ENCODE results near the gene PRR5L.
"Not testable (repeated sequence)": the region's sequence is repeated elsewhere in the genome, so short reads cannot be mapped to it uniquely, and the experiment has no call there.

Gene PRR5L

DNA sequence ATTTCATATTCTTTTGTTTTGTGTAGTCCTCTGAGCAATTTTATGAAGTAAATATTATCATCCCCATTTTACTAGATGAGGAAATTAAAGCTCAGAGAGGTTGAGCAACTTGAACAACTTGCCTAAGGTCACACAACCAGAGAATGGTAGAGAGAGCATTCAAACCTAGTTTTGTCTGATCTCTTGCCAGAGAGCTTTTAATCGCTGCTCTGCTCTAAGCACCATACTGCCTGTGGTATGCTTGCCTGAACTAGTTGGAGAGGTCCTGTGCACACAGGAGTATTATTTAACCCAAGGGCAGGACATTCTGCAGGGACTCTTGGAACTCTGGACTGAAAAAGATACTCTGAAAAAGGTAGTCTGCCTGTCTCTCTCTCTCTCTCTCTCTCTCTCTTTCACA lies 175.5 kb downstream of the PRR5L start:
- Histone ChIP-seq H3K27me3 (ENCODE audit: low read depth, low read length) (no peaks in the 10 kb centered on the region), H3K9me3 (ENCODE audit: control insufficient read depth in 1 of 2, low read length in 2 of 2) (no peaks in the 10 kb centered on the region), H3K4me1 (ENCODE audit: control insufficient read depth in 1 of 2, insufficient read depth in 2 of 2, low read length in 2 of 2) (peaks cover 0 to 5% of the 10 kb centered on the region in 2 donors), H3K4me3 (ENCODE audit: low read depth in 1 of 2, low read length in 2 of 2) (no peak overlapping the region), H3K36me3 (ENCODE audit: control insufficient read depth in 1 of 2, insufficient read depth in 2 of 2, low read length in 2 of 2) (no peaks in the 10 kb centered on the region), H3K27ac (ENCODE audit: low read length) (no peak overlapping the region)

GRCh38 chr11:36475192-36475591 lies 179.1 kb downstream of the PRR5L start:
- no peaks in the 10 kb centered on the region for H3K9me3 ChIP-seq (ENCODE audit: control insufficient read depth in 1 of 2, low read length in 2 of 2)
- no peaks in the 10 kb centered on the region for H3K36me3 ChIP-seq (ENCODE audit: control insufficient read depth in 1 of 2, insufficient read depth in 2 of 2, low read length in 2 of 2)
- no peaks in the 10 kb centered on the region for H3K27me3 ChIP-seq (ENCODE audit: low read depth, low read length)
- H3K27ac ChIP-seq (ENCODE audit: low read length) = no peak overlapping the region
- H3K4me3 ChIP-seq (ENCODE audit: low read depth in 1 of 2, low read length in 2 of 2) = no peak overlapping the region
- peaks cover 0 to under 1% of the 10 kb centered on the region in 2 donors for H3K4me1 ChIP-seq (ENCODE audit: control insufficient read depth in 1 of 2, insufficient read depth in 2 of 2, low read length in 2 of 2)

DNA sequence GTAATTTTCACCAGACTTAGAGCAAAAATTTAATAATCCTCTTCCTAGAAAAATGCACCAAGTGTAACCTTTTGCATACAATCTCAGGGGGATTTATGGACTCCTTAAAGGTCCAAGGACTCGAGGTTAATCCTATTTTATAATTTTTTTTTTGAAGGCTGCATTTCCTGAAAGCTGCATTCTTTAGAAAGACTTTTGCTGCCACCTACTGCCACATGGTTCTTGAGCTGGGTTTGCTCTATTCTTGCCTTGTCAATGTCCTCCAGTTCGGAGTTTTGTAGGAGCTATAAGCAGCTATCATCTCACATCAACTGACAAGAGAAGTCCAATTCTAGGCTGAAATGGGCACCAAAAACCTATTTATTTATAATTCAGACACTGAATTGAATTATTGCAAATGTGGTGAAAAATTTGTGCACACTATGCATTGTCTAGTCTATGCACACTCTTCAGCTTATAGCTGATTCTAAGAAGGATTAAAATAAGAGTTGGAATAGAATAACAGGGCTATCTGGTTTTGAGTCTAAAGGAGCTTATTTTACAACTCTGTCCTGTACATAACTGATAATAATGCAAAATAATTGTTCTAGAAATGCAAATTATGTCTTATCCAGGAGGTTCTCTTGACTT lies 182.7 kb downstream of the PRR5L start:
- H3K27ac ChIP-seq (ENCODE audit: low read length) = no peak overlapping the region
- H3K27me3 ChIP-seq (ENCODE audit: low read depth, low read length) = no peaks in the 10 kb centered on the region
- no peak overlapping the region for H3K4me3 ChIP-seq (ENCODE audit: low read depth in 1 of 2, low read length in 2 of 2)
- peaks cover 0 to under 1% of the 10 kb centered on the region in 2 donors for H3K36me3 ChIP-seq (ENCODE audit: control insufficient read depth in 1 of 2, insufficient read depth in 2 of 2, low read length in 2 of 2)
- H3K4me1 ChIP-seq (ENCODE audit: control insufficient read depth in 1 of 2, insufficient read depth in 2 of 2, low read length in 2 of 2) = no peaks in the 10 kb centered on the region
- H3K9me3 ChIP-seq (ENCODE audit: control insufficient read depth in 1 of 2, low read length in 2 of 2) = no peaks in the 10 kb centered on the region

GRCh38 chr11:36480833-36481232 lies 184.7 kb downstream of the PRR5L start:
- peaks cover 3 to 17% of the 10 kb centered on the region in 2 donors for H3K36me3 ChIP-seq (ENCODE audit: control insufficient read depth in 1 of 2, insufficient read depth in 2 of 2, low read length in 2 of 2)
- H3K4me1 ChIP-seq (ENCODE audit: control insufficient read depth in 1 of 2, insufficient read depth in 2 of 2, low read length in 2 of 2) = no peaks in the 10 kb centered on the region
- no peak overlapping the region for H3K4me3 ChIP-seq (ENCODE audit: low read depth in 1 of 2, low read length in 2 of 2)
- no peak overlapping the region for H3K27ac ChIP-seq (ENCODE audit: low read length)
- no peaks in the 10 kb centered on the region for H3K9me3 ChIP-seq (ENCODE audit: control insufficient read depth in 1 of 2, low read length in 2 of 2)
- no peaks in the 10 kb centered on the region for H3K27me3 ChIP-seq (ENCODE audit: low read depth, low read length)

- H3K27me3 ChIP-seq (ENCODE audit: low read depth, low read length); H3K27ac ChIP-seq (ENCODE audit: low read length); H3K4me1 ChIP-seq (ENCODE audit: control insufficient read depth in 1 of 2, insufficient read depth in 2 of 2, low read length in 2 of 2); H3K4me3 ChIP-seq (ENCODE audit: low read depth in 1 of 2, low read length in 2 of 2); H3K9me3 ChIP-seq (ENCODE audit: control insufficient read depth in 1 of 2, low read length in 2 of 2): not testable (repeated sequence)
- H3K36me3 ChIP-seq (ENCODE audit: control insufficient read depth in 1 of 2, insufficient read depth in 2 of 2, low read length in 2 of 2) = peaks cover 3 to 32% of the 10 kb centered on the region in 2 donors
Observed at GRCh38 chr11:36483042-36483441, 187.0 kb downstream of the PRR5L start.

- Histone ChIP-seq H3K27me3 (ENCODE audit: low read depth, low read length) (no peaks in the 10 kb centered on the region), H3K36me3 (ENCODE audit: control insufficient read depth in 1 of 2, insufficient read depth in 2 of 2, low read length in 2 of 2) (peaks cover 15 to 44% of the 10 kb centered on the region in 2 donors), H3K9me3 (ENCODE audit: control insufficient read depth in 1 of 2, low read length in 2 of 2) (no peaks in the 10 kb centered on the region), H3K27ac (ENCODE audit: low read length) (no peak overlapping the region), H3K4me1 (ENCODE audit: control insufficient read depth in 1 of 2, insufficient read depth in 2 of 2, low read length in 2 of 2) (no peaks in the 10 kb centered on the region), H3K4me3 (ENCODE audit: low read depth in 1 of 2, low read length in 2 of 2) (no peak overlapping the region)
Observed at GRCh38 chr11:36485298-36486002, 189.4 kb downstream of the PRR5L start.

DNA sequence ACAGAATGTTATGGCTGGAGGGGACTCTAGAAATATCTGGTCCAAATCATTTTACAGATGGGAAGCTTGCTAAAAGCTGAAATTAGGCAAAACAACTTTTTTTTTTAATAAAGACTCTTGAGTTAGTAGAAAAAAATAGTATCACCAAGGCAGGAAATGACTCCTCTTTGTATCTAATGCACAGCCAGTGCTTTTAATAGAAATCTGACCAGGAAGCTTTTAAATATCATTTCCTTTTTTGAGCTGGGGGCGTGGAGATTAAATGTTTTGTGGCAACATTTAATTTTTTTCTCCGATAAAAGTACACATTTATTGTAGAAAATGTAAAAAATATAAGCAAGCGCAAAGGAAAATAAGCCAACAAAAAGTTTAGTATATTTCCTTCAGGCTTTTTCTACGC lies 191.5 kb downstream of the PRR5L start:
- no peak overlapping the region for H3K4me3 ChIP-seq (ENCODE audit: low read depth in 1 of 2, low read length in 2 of 2)
- peaks cover 27 to 59% of the 10 kb centered on the region in 2 donors for H3K36me3 ChIP-seq (ENCODE audit: control insufficient read depth in 1 of 2, insufficient read depth in 2 of 2, low read length in 2 of 2)

GRCh38 chr11:36488096-36488495 lies 192.0 kb downstream of the PRR5L start:
- no peak overlapping the region for H3K27ac ChIP-seq (ENCODE audit: low read length)
- peaks cover 29 to 59% of the 10 kb centered on the region in 2 donors for H3K36me3 ChIP-seq (ENCODE audit: control insufficient read depth in 1 of 2, insufficient read depth in 2 of 2, low read length in 2 of 2)
- no peaks in the 10 kb centered on the region for H3K4me1 ChIP-seq (ENCODE audit: control insufficient read depth in 1 of 2, insufficient read depth in 2 of 2, low read length in 2 of 2)
- H3K27me3 ChIP-seq (ENCODE audit: low read depth, low read length) = no peaks in the 10 kb centered on the region
- no peak overlapping the region for H3K4me3 ChIP-seq (ENCODE audit: low read depth in 1 of 2, low read length in 2 of 2)
- H3K9me3 ChIP-seq (ENCODE audit: control insufficient read depth in 1 of 2, low read length in 2 of 2) = no peaks in the 10 kb centered on the region

More for the DNA sequence above, 191.5 kb downstream of the PRR5L start:
- no peaks in the 10 kb centered on the region for H3K4me1 ChIP-seq (ENCODE audit: control insufficient read depth in 1 of 2, insufficient read depth in 2 of 2, low read length in 2 of 2)
- H3K27ac ChIP-seq (ENCODE audit: low read length) = no peak overlapping the region
- no peaks in the 10 kb centered on the region for H3K27me3 ChIP-seq (ENCODE audit: low read depth, low read length)
- no peaks in the 10 kb centered on the region for H3K9me3 ChIP-seq (ENCODE audit: control insufficient read depth in 1 of 2, low read length in 2 of 2)

DNA sequence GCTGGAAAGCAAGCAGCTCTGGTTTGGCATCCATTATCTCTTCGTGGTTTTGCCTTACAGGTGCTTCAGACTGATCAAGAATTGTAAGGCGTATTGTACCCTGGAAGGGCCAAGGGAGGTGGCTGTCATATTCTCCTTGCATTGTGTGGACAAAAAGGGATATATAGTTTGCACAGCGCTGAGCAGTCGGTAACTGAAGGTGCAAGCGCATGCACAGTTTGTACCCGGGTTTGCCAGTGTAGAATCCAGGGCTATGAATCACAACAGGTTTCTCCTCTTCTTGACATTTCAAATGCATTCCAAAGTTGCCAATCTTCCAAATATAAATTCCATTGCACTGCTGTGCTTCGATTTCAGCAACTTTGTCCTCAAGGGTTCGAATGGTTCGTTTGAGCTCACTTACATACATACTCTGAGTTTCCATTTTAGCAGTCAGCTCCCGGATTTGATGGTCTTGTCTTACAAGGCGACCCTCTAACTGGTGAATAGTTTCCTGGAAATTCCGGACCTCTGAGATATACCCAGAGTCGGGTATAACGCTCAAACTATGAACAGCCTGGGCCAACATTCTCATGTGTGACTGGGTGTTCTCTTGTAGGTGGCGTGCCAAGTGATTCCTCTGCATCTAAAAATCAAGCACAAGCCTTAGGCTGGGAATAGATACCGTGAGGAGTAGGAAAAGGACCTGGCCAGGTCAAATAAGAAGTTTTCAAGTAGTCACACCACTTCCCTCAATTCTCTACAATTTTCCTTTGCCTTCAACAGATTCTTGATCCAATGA lies 194.1 kb downstream of the PRR5L start:
- no peaks in the 10 kb centered on the region for H3K4me1 ChIP-seq (ENCODE audit: control insufficient read depth in 1 of 2, insufficient read depth in 2 of 2, low read length in 2 of 2)
- H3K4me3 ChIP-seq (ENCODE audit: low read depth in 1 of 2, low read length in 2 of 2) = no peak overlapping the region
- no peaks in the 10 kb centered on the region for H3K9me3 ChIP-seq (ENCODE audit: control insufficient read depth in 1 of 2, low read length in 2 of 2)
- no peak overlapping the region for H3K27ac ChIP-seq (ENCODE audit: low read length)
- peaks cover 35 to 63% of the 10 kb centered on the region in 2 donors for H3K36me3 ChIP-seq (ENCODE audit: control insufficient read depth in 1 of 2, insufficient read depth in 2 of 2, low read length in 2 of 2)
- no peaks in the 10 kb centered on the region for H3K27me3 ChIP-seq (ENCODE audit: low read depth, low read length)

DNA sequence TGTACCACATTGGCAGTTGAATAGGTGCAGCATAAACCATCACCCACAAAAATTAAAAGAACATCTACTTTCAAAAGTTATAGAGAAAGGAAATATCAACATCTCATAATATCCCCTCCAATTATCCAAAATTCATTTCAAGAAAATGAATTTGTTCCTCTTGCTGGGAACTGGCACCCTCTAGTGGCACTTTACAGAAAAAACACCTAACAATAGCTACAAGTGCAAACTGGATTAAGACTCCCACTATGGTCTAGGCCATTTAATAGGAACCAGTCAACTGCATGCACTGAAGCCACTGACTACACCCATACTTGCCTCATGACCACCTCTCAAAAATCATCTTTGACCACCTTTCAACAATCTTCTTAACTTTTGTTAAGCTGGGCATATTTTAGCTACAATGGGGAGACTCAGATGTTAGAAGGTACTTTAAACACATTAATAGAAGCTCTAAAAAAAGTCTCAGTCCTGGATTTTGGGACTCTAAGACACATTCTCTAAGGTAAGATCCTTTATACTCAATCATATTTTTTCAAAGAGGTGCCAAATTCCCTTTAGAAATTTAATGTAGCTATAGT lies 196.7 kb downstream of the PRR5L start:
- Histone ChIP-seq H3K4me3 (ENCODE audit: low read depth in 1 of 2, low read length in 2 of 2) (no peak overlapping the region), H3K36me3 (ENCODE audit: control insufficient read depth in 1 of 2, insufficient read depth in 2 of 2, low read length in 2 of 2) (peaks cover 42 to 58% of the 10 kb centered on the region in 2 donors)

GRCh38 chr11:36493332-36493731 lies 197.2 kb downstream of the PRR5L start:
- Histone ChIP-seq H3K27me3 (ENCODE audit: low read depth, low read length) (no peaks in the 10 kb centered on the region), H3K27ac (ENCODE audit: low read length) (no peak overlapping the region), H3K4me3 (ENCODE audit: low read depth in 1 of 2, low read length in 2 of 2) (no peak overlapping the region), H3K9me3 (ENCODE audit: control insufficient read depth in 1 of 2, low read length in 2 of 2) (no peaks in the 10 kb centered on the region), H3K4me1 (ENCODE audit: control insufficient read depth in 1 of 2, insufficient read depth in 2 of 2, low read length in 2 of 2) (no peaks in the 10 kb centered on the region), H3K36me3 (ENCODE audit: control insufficient read depth in 1 of 2, insufficient read depth in 2 of 2, low read length in 2 of 2) (peaks cover 46 to 62% of the 10 kb centered on the region in 2 donors)

More for the DNA sequence above, 196.7 kb downstream of the PRR5L start:
- H3K4me1 ChIP-seq (ENCODE audit: control insufficient read depth in 1 of 2, insufficient read depth in 2 of 2, low read length in 2 of 2) = no peaks in the 10 kb centered on the region
- H3K27ac ChIP-seq (ENCODE audit: low read length) = no peak overlapping the region
- no peaks in the 10 kb centered on the region for H3K27me3 ChIP-seq (ENCODE audit: low read depth, low read length)
- H3K9me3 ChIP-seq (ENCODE audit: control insufficient read depth in 1 of 2, low read length in 2 of 2) = no peaks in the 10 kb centered on the region

All from muscle layer of duodenum (tissue), 2 donors.